ENCODE measurements around the gene AFF3.
"Not testable (repeated sequence)": the region's sequence is repeated elsewhere in the genome, so short reads cannot be mapped to it uniquely, and the experiment has no call there.

AFF3 gene

DNA sequence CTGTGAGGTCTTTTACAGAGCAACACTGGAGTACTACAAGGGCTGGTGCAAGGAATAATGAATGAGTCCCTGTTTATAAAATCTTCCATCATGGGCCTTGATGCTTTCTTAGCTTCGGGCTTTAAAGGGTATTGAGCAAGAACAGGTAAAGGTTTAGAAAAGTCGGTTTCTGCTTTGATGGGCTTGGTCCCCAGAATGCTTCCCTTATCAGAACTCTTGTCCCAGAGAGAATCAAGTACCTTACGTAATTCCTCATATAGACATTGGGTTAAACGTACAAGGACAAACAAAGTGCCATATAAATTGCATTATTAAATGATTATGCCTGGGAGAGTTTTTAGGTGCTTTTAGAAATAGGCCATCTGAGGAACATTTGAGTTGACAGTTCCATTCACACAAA, 628.0 kb downstream of the AFF3 start:
- no peak for DNase-seq
- no peaks in the 10 kb centered on the region for H3K4me1 ChIP-seq
- no peaks in the 10 kb centered on the region for H3K9me3 ChIP-seq
- no peaks in the 10 kb centered on the region for H3K36me3 ChIP-seq
- no peaks in the 10 kb centered on the region for H3K27me3 ChIP-seq
- TF ChIP-seq, protein P1, sequence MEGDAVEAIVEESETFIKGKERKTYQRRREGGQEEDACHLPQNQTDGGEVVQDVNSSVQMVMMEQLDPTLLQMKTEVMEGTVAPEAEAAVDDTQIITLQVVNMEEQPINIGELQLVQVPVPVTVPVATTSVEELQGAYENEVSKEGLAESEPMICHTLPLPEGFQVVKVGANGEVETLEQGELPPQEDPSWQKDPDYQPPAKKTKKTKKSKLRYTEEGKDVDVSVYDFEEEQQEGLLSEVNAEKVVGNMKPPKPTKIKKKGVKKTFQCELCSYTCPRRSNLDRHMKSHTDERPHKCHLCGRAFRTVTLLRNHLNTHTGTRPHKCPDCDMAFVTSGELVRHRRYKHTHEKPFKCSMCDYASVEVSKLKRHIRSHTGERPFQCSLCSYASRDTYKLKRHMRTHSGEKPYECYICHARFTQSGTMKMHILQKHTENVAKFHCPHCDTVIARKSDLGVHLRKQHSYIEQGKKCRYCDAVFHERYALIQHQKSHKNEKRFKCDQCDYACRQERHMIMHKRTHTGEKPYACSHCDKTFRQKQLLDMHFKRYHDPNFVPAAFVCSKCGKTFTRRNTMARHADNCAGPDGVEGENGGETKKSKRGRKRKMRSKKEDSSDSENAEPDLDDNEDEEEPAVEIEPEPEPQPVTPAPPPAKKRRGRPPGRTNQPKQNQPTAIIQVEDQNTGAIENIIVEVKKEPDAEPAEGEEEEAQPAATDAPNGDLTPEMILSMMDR (IDR thresholded peaks at IDR 0.05; ENCODE audit: low read depth, low read length), result no peak
- no peak overlapping the region for H3K4me3 ChIP-seq (ENCODE audit: low read depth, low read length)

DNA sequence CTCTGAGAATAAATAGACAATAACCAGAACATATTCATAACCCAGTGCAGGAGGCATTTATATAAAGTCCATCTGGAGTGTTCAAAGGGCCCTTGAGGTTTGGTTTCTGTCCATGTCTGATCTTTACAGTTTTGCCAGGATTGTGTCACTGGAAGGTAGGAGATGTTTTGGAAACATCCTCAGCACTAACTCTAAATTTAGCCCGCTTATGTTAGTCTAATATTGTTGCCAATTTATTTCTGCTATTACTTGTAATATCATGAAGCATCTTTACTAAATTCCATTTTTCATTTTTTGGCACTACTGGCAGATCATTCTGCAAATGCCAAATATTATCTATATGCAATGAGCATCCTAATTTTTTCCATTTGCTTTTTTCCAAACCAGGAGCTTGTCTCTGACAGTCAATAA, 630.2 kb downstream of the AFF3 start:
- DNase-seq, result no peak
- H3K9me3 ChIP-seq, result no peaks in the 10 kb centered on the region
- no peaks in the 10 kb centered on the region for H3K4me1 ChIP-seq
- TF ChIP-seq, protein P1 (IDR thresholded peaks at IDR 0.05; ENCODE audit: low read depth, low read length), result no peak
- no peaks in the 10 kb centered on the region for H3K27me3 ChIP-seq
- H3K36me3 ChIP-seq, result no peaks in the 10 kb centered on the region
- H3K4me3 ChIP-seq (ENCODE audit: low read depth, low read length), result no peak overlapping the region

DNA sequence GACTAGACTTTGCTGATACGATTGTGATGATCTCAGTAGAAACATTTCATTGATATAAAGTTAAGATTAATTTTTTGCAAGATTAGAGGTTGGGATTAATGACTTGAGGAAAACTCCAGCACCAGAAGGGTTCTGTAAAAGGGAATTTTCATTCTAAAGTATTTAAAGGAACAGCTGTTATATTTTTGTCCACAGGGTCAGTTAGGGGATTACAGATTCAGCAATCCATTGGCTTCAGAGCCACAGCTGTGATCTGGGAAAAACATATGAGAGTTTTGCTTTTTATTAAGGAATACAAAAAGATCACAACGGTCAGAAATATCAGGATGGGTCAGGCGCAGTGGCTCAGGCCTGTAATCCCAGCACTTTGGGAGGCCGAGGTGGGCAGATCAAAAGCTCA, 633.0 kb downstream of the AFF3 start:
- TF ChIP-seq, protein P1 (IDR thresholded peaks at IDR 0.05; ENCODE audit: low read depth, low read length), result no peak
- no peaks in the 10 kb centered on the region for H3K27me3 ChIP-seq
- H3K36me3 ChIP-seq, result no peaks in the 10 kb centered on the region
- no peaks in the 10 kb centered on the region for H3K4me1 ChIP-seq
- no peaks in the 10 kb centered on the region for H3K9me3 ChIP-seq
- H3K4me3 ChIP-seq (ENCODE audit: low read depth, low read length), result no peak overlapping the region
- no peak for DNase-seq

DNA sequence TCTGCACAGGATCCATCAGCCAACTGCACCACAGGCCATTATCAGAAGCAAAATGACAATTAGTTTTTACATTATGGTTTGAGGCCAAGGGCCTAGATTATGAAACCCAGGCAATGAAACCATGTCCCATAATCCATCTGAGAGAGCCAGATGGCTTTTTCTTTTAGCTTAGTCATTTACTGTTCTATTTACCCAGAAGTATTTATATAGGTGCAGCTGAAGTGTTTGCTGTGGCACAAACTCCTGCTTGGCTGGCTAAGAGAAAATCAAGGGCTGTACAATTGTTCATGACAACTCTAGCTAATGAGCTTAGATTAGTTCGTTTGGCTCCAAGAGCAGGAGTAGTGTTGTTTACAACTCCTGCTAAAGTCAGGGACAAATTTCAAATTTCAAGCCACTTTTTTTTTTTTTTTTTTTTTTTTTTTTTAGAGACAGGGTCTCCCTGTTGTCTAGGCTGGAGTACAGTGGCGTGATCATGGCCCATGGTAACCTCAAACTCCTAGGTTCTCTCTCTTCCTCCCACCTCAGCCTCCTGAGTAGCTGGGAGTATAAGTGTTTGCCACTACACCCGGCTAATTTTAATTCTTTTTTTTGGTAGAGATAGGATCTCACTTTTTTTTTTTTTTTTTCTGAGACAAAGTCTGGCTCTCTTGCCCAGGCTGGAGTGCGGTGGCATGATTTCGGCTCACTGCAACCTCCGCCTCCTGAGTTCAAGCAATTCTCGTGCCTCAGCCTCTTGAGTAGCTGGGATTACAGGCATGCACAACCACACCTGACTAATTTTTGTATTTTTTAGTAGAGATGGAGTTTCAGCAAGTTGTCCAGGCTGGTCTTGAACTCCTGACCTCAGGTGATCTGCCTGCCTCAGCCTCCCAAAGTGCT, 634.2 kb downstream of the AFF3 start:
- no peak overlapping the region for H3K4me3 ChIP-seq (ENCODE audit: low read depth, low read length)
- no peaks in the 10 kb centered on the region for H3K27me3 ChIP-seq
- H3K36me3 ChIP-seq, result no peaks in the 10 kb centered on the region
- TF ChIP-seq, protein P1 (IDR thresholded peaks at IDR 0.05; ENCODE audit: low read depth, low read length), result no peak
- DNase-seq, result peak; percentile 13
- H3K4me1 ChIP-seq, result no peaks in the 10 kb centered on the region
- H3K9me3 ChIP-seq, result no peaks in the 10 kb centered on the region

DNA sequence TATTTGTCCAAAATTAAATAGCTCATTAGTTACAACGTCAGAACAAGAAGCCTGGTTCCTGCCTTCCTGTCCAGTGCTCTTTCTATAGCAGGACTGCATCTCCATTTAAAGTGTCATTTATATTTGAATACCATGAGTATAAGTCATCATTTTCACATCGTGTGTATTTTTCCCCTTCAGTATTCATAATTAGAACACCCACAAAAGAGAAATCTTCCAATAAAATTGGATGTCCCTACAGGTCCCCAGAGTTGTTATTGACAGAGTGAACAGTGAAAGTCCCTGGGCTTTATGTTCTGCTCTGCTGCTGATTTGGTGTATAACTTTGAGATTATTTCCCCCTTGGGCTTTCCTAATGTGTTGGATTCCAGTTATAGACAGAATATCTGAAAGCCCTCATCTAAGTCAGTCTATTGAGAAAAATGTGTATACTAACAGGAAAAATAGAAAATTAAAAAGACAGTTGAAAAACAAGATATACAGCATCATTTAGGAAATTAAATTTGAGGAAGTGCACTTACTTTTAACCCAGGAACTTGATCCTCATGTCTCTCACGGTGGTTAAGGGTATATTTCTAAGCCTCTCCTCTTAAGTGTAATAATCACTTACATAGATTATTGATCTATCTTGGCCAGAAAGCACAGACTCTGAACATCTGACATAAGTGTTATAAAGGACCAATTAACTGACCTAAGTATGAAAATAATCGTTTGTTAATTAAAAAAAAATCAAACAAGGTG, 637.4 kb downstream of the AFF3 start:
- H3K27me3 ChIP-seq, result no peaks in the 10 kb centered on the region
- H3K4me1 ChIP-seq, result no peaks in the 10 kb centered on the region
- no peaks in the 10 kb centered on the region for H3K36me3 ChIP-seq
- TF ChIP-seq, protein P1 (IDR thresholded peaks at IDR 0.05; ENCODE audit: low read depth, low read length), result no peak
- no peaks in the 10 kb centered on the region for H3K9me3 ChIP-seq
- no peak for DNase-seq
- H3K4me3 ChIP-seq (ENCODE audit: low read depth, low read length), result no peak overlapping the region

DNA sequence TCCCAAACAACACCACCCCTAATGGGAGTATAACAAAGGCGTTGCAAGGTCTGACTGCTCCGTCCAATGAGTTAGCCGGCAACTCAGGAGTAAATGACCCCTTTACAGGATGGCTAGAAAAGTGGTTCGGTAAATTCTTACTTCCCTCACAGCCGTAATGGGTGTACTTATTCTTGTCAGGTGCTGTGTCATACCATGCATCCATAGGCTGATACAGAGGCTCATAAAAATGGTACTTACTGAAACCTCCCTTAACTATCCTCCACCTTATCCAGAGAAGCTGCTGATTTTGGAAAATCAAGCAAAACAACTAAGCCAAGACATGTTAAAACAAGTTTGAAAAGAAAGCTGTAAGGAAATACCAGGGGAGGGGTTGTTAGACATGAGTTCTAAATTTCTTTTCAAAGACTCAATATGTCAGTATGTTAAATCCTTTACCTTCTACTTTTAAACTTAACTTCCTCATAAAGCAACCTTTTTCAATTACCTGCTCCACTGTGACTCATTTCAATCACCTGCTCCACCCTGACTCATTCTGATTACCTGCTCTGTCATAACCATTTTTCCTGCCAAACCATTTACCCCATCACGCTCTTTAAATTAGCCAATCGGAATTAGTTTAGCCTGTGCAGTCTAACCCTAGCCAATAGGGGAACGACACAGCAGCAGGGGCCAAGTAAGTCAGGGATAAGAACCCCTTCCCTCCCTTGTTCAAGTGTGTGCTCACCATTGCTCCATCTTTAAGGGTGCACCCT, 638.6 kb downstream of the AFF3 start:
- H3K27me3 ChIP-seq; H3K9me3 ChIP-seq; H3K4me1 ChIP-seq; H3K36me3 ChIP-seq; DNase-seq; H3K4me3 ChIP-seq (ENCODE audit: low read depth, low read length): not testable (repeated sequence)
